Dendritic cell treated with granulocyte-macrophage colony-stimulating factor and Interleukin-4, amounts not matched to agents 40 ng/mL and 50 ng/mL, for 4 days (primary cell): ENCODE results near the gene HOXB5.

Experiments used
- H3K27ac Mint-ChIP-seq: one replicate; pipeline ENCODE4 v1.8.0; 2022; ENCODE audit warnings: mild to moderate bottlenecking, mixed read lengths
- H3K27me3 Mint-ChIP-seq: one replicate; pipeline ENCODE4 v1.8.0; 2022; ENCODE audit warnings: mild to moderate bottlenecking, mixed read lengths
- H3K36me3 Mint-ChIP-seq: one replicate; pipeline ENCODE4 v1.8.0; 2022; ENCODE audit warnings: low read depth, mixed read lengths
- H3K4me1 Mint-ChIP-seq: one replicate; pipeline ENCODE4 v1.8.0; 2022; ENCODE audit warnings: low read depth, mixed read lengths
- H3K4me3 Mint-ChIP-seq: one replicate; pipeline ENCODE4 v1.8.0; 2022; ENCODE audit warnings: mild to moderate bottlenecking, moderate library complexity, mixed read lengths
- H3K9me3 Mint-ChIP-seq: one replicate; pipeline ENCODE4 v1.8.0; 2022; ENCODE audit warnings: mixed read lengths
- intact Hi-C: fragments of 100-400 bp; cut with micrococcal nuclease; formaldehyde crosslinking; loops from one replicate; pipeline ENCODE4 v1.15.0; 2022

The HOXB5 gene

DNA sequence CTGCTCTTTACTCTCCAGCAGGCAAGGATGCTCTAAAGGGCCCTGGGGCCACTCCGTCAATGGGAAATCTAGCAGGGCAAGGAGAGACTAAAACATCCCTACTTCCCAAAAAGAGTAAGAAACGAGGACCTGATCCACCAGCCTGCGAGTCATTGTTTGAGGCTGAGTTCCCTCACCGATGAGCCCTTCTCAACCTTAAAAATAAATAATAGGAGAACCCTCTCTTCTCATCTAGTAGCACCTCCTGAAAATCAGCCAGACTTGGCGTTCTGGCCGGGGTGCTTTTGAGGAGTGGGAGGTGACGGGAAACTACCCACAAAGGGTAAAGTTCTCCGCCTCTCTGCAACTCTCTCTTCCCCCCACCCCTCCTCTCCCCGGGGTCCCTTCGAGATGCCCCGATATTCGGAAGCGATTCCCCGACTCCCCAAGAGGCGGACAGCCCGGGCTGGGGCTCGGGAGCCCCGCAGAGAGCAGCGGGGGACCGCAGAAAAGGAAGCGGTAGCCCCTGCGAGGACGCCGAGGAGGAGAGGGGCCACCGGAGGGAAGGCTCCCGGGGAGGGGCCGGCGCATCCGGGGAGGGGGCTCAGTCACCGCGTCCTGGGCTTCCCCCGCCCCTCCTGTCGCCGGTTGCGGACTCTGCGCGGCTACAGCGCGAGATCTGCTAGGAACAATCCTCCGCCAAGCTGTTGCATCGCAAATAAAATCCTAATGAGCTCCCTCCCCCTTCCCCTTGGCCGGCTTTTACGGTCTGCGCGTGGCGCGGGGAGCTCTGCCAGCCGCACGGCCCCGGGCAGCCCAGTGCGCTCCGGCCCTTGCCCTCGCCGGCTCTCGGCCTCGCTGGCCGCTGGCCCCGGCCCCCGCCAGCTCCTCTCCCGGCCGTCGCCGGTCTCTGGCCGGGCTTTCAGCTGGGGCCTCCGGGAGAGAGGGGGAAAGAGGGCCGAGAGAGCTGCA, 31.2 kb upstream of the HOXB5 start:
- no peaks in the 10 kb centered on the region for H3K36me3 Mint-ChIP-seq
- no peak overlapping the region for H3K4me3 Mint-ChIP-seq
- peaks cover 11% of the 10 kb centered on the region for H3K4me1 Mint-ChIP-seq
- intact Hi-C loops: no loop called here
- no peaks in the 10 kb centered on the region for H3K9me3 Mint-ChIP-seq
- H3K27ac Mint-ChIP-seq: no peak overlapping the region
- peaks cover 98% of the 10 kb centered on the region for H3K27me3 Mint-ChIP-seq

DNA sequence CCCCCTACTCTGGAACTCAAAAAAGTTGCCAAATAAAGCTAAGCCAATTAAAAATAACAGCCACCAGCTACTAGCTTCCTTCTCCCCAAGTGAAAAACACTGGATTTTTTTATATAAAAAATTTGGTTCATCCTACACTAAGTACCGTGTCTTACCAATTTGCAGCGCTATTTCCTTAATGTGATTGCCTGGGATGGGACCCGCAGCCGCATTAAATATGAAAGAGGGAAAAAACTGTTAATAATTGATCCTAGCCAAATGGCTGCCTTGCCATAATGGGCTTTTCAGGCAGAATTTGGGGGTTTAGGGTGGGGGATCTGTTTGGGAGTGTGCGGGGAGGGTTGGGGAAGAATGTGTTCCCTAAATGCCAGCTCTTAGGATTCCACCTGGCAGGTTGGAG, 30.5 kb upstream of the HOXB5 start:
- H3K4me1 Mint-ChIP-seq: peaks cover 11% of the 10 kb centered on the region
- H3K9me3 Mint-ChIP-seq: no peaks in the 10 kb centered on the region
- H3K36me3 Mint-ChIP-seq: no peaks in the 10 kb centered on the region
- H3K4me3 Mint-ChIP-seq: no peak overlapping the region
- H3K27me3 Mint-ChIP-seq: peaks cover 99% of the 10 kb centered on the region
- intact Hi-C loops: no loop called here
- no peak overlapping the region for H3K27ac Mint-ChIP-seq

DNA sequence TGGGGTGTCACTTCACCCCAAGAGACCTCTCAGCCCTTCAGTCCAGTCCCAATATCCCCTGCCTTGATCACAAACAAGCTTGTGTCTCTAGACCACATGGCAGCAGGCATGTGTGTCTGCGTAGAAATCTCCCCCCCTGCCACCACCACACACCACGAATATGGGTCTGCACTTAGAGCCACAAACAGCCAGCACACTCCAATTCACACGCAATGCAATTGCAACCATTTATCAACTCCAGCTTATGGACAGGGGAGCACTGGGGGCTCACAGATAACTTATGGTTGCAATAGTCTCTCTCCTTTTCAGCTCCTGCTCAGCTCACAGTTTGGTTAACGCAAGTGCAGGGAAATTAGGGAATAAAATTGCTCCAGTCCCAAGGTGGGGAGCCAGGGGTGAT, 30.0 kb upstream of the HOXB5 start:
- H3K27ac Mint-ChIP-seq: no peak overlapping the region
- no peaks in the 10 kb centered on the region for H3K9me3 Mint-ChIP-seq
- peaks cover 7% of the 10 kb centered on the region for H3K4me1 Mint-ChIP-seq
- H3K36me3 Mint-ChIP-seq: no peaks in the 10 kb centered on the region
- peaks cover 99% of the 10 kb centered on the region for H3K27me3 Mint-ChIP-seq
- no peak overlapping the region for H3K4me3 Mint-ChIP-seq
- intact Hi-C loops: no loop called here

DNA sequence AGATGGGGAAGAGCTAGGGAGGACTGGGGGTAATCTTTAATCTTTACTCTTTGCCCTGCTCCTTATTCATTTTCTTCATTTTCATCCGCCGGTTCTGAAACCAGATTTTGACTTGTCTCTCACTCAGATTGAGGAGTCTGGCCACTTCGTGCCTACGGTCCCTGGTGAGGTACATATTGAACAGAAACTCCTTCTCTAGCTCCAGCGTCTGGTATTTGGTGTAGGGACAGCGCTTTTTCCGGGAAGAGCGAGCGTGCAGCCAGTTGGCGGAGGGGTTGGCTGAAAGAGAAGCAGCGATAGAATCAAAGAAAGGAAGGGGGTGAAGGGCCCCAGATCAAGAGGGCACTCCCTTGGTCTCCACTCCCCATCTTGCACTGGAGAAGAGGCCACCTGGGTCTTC, 29.3 kb upstream of the HOXB5 start:
- Mint-ChIP-seq H3K27ac (no peak overlapping the region), H3K4me1 (peaks cover 7% of the 10 kb centered on the region), H3K36me3 (no peaks in the 10 kb centered on the region), H3K27me3 (peaks cover 99% of the 10 kb centered on the region), H3K4me3 (no peak overlapping the region), H3K9me3 (no peaks in the 10 kb centered on the region)
- intact Hi-C loops: no loop called here

DNA sequence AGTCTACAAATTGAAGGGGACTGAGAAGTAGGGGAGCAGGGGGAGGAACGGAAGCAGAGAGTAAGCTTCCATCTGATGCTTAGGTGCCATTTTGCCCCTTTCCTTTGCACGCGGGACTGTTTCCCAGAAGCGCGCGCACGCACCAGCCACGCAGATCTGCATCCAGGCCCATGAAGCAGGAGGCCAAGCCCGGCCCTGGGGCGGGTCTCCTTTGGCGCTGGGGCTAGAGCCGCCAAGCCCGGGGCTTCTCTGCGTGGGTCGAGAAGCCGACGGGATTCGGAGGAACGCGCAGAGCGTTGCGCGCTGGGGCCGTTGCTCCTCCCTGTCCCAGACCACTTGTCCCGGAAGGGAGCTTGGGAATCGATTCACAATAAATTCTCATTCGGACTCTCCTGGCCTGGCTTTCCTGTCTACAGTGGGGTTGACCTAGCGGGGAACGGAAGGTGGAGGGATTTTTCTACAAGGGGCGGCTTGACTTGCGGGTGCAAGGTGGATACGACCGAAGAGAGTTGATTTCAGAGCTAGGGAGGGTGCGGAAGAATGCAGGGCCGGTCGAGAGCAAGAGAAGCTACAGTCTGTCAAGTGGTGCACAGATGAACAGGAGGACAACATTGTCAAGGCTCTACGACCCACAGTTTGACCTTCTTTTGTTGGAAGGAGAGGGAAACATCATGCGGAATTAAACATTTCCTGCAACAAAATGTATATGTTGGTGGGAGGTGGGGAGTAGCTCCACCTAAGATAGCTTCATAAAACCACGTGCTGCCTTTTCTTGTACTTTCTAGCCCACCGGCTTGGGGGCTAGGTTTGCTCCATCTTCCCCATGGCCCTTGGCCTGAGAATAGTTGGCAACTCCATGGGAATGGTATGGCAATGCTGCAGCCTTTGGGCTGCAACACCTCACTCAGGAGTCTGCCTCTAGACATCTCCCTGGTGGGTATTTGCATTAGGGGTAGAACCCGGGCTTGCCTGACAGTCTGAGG, 28.1 kb upstream of the HOXB5 start:
- Mint-ChIP-seq H3K36me3 (no peaks in the 10 kb centered on the region), H3K4me3 (no peak overlapping the region), H3K4me1 (peaks cover 7% of the 10 kb centered on the region), H3K9me3 (no peaks in the 10 kb centered on the region), H3K27me3 (peaks cover 99% of the 10 kb centered on the region), H3K27ac (no peak overlapping the region)
- intact Hi-C loops: no loop called here

DNA sequence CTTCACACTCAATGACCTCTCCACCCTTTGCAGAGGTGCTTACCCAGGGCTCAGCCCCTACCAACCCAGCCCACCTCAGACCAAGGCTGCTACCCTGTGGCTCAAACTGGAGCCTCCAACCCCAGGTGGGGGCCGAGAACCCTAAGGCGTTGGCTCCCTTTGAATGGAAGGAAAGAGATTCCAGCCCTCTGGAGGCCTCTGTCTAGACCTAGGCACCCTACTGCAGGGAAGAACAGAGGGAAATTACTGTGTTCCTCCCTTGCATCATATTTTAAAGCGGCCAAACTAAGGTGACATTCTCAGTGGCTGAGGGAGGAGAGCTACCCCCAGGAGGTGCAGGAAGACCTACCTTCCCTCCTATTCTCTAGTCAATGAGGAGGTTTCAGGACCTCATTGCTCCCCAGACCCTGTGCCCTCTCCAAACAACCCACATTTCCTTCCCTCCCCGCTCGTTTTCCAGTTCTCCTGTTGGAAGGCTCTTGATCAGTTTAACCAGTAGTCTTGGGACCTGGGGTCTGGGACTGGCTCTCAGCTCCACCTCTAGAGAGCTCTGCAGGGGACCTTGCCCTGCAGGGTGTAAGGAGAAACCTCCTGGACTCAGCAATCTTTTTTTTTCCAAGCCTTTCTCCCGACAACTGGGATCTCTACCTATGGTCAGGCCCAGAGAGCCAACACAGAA, 27.0 kb upstream of the HOXB5 start:
- H3K9me3 Mint-ChIP-seq: no peaks in the 10 kb centered on the region
- no peak overlapping the region for H3K27ac Mint-ChIP-seq
- H3K4me3 Mint-ChIP-seq: no peak overlapping the region
- H3K4me1 Mint-ChIP-seq: peaks cover 4% of the 10 kb centered on the region
- H3K27me3 Mint-ChIP-seq: peaks cover 100% of the 10 kb centered on the region
- intact Hi-C loops: no loop called here
- no peaks in the 10 kb centered on the region for H3K36me3 Mint-ChIP-seq

DNA sequence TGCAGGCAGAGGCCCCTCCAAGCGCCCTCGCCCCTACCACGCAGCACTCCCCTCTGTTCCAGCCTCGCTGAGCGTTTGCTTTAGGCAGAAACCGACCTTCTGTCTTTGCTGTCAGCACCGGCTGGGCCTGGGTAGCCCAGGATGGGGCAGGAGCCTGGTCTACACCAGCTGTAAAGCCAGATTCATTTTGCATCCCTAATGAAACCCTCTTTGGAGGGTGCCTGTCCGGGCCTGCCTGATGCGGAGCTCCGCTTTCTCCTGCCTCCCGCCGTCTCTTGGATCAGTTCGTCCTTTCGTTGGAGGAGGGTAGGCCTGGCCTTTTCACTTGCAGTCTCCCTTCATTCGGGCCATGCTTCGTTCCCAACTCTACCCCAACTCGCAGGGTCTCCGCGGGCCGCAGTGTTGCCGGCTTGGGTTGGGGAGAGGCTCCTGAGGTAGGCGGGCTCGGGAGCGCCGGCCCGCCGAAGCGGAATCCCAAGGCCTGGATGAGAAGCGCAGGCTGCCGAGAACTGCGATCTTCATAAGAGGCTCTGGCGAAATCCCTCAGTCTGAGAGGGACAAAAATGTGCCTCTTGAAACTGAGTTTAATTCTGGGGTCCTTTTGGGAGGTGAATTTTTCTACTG, 26.4 kb upstream of the HOXB5 start:
- no peak overlapping the region for H3K4me3 Mint-ChIP-seq
- no peaks in the 10 kb centered on the region for H3K9me3 Mint-ChIP-seq
- H3K27me3 Mint-ChIP-seq: peaks cover 100% of the 10 kb centered on the region
- peaks cover 3% of the 10 kb centered on the region for H3K4me1 Mint-ChIP-seq
- no peak overlapping the region for H3K27ac Mint-ChIP-seq
- intact Hi-C loops: loop anchor here (2.0 to 10.0 kb wide), 2 partner anchors 313 to 595 kb away; no protein-coding TSS in a partner anchor
- H3K36me3 Mint-ChIP-seq: no peaks in the 10 kb centered on the region

DNA sequence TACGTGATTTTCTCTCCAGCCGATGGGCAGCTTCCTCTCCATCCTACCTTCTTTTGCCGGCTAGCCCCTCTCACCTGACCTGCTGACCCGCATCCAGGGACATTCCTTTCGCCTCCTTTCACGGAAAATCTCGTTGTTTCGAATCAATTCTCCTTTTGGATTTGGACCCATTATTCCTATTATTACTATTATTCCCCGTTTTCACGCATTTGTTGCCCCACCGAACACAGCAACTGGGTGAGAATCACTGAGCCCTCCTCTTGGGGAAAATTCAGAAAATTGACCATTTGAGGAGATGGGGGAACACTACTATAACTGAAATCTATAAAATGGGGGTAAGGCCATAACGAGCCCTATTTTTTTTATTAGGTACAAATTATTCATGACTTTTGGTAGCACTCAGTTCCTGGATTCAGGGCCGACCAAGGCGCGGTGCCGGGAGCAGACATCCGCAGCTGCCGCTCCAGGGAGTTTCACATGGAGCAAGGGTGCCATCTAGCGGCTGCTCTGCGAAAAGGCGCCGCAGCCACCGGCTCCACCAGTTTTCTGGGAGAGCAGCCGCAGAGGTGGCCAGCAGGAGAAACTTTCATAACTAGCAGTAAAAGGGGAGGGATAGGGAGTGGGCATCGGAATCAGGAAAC, 24.8 kb upstream of the HOXB5 start:
- Mint-ChIP-seq H3K27me3 (peaks cover 99% of the 10 kb centered on the region), H3K27ac (no peak overlapping the region), H3K4me3 (no peak overlapping the region), H3K9me3 (no peaks in the 10 kb centered on the region), H3K4me1 (peaks cover 16% of the 10 kb centered on the region), H3K36me3 (no peaks in the 10 kb centered on the region)
- intact Hi-C loops: loop anchor here (1.0 to 10.0 kb wide), 3 partner anchors 282 to 594 kb away; no protein-coding TSS in a partner anchor

DNA sequence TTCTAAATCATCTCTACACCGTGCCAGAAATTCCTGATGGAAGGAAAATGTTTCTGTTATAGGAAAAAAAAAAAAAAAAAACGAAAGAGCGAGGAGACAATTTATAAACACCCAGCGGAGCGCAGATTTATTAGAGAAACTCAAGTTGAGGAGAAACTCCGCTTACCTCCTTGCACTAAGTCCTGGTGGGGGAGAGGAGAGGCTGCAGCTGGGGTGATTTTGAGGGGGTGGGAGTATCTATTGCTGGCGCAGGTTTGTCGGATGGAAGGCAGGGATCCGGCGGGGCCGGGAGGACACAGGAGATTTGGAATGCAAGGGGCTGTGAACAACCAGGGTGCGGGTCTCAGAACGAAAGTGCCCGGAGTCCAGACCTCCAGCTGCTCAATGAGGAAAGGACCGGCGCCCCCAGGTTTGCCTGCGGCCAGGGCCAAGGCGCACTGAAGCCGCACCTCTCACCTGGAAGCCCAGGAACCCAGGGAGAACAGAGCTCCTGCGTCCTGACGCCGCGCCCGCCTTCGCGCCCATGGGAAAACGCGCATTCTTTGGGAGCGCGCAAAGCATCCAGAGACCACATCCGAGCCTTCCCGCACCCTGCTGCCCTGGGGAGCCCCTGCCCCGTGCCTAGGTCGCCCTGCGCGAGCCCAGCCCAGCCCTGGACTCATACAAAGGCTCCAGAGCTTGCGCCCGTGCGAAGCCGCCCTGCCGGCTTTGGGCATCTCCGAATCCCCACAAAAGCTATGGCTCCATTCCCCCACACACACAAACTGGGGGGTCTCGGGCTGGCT, 24.1 kb upstream of the HOXB5 start:
- H3K4me3 Mint-ChIP-seq: no peak overlapping the region
- H3K27ac Mint-ChIP-seq: no peak overlapping the region
- H3K27me3 Mint-ChIP-seq: peaks cover 97% of the 10 kb centered on the region
- H3K9me3 Mint-ChIP-seq: no peaks in the 10 kb centered on the region
- peaks cover 23% of the 10 kb centered on the region for H3K4me1 Mint-ChIP-seq
- H3K36me3 Mint-ChIP-seq: no peaks in the 10 kb centered on the region
- intact Hi-C loops: loop anchor here (1.0 to 10.0 kb wide), 3 partner anchors 281 to 593 kb away; no protein-coding TSS in a partner anchor

DNA sequence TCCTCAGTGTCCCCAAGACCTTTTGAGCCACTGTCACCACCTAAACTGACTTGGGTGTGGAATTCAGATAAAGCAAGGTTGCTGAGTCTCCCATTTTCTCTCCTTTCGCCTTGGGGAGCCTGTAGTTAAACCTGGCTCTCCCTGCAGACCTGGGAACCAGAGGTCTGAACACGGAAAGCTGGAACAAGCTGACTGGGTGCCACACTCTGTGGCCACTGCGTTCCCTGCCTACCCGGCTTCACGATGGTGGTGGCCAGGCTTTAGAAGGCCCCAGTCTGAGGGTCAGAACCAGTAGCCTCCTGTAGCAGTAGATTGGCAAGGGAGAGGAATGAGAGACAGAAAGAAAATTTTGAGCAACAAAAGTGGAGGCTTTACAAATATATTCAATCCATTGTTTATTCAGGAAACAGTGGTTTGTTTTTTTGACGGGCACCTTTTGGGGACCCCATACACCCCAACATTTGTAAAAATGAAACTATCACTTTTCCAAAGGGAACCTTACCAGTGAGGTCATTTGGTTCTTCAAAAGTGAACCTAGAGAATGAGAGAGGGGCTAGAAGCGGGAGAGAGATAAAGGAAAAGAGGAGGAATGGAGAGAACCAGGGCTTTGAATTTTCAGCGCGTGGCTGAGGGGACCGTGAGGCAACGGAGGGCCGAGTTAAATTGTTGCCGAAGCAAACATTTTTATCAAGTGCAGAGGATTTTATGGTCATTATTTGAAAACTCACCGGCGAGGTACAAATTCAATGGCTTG, 23.3 kb upstream of the HOXB5 start:
- H3K27ac Mint-ChIP-seq: no peak overlapping the region
- H3K36me3 Mint-ChIP-seq: no peaks in the 10 kb centered on the region
- no peaks in the 10 kb centered on the region for H3K9me3 Mint-ChIP-seq
- intact Hi-C loops: loop anchor here (10.0 kb wide), 1 partner anchor 592 kb away; no protein-coding TSS in a partner anchor
- peaks cover 97% of the 10 kb centered on the region for H3K27me3 Mint-ChIP-seq
- H3K4me3 Mint-ChIP-seq: no peak overlapping the region
- H3K4me1 Mint-ChIP-seq: peaks cover 31% of the 10 kb centered on the region

DNA sequence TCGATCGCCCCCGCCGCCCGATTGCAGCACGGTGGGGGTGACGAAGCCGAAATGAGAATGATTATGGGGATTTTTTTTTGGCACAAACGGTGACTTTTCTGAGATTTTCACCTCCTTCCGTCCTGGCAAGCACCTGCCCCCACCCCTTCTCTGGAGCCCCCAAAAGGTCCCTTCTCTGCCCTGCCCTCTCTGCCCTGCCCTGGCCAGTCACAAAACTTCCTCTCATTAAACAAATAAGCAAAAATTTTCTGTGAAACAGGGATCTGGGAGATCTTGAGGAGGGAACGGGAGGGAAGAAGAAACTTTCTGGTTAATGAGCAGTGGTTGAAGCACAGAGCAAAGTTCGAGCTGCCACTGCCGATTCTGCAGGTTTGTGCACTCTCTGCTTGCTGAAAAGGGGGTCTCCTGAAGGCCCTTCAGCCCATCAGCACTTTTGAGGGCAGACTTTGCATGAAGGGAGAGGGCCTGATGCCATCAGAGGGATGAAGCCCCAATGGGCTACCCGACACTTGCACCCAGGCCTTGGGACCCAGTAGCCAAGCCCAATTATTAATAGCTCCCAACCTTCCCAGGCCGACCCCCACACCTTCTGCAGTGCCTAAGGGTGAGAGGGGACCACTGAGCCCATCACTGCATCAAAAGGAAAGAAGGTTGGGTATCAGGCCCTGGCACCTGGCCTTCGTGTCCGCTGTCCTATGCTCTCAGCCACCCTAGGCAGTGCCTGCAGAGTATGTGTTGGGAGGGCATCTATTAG, 22.6 kb upstream of the HOXB5 start:
- no peak overlapping the region for H3K4me3 Mint-ChIP-seq
- no peaks in the 10 kb centered on the region for H3K36me3 Mint-ChIP-seq
- peaks cover 38% of the 10 kb centered on the region for H3K4me1 Mint-ChIP-seq
- intact Hi-C loops: loop anchor here (10.0 kb wide), 1 partner anchor 591 kb away; no protein-coding TSS in a partner anchor
- peaks cover 97% of the 10 kb centered on the region for H3K27me3 Mint-ChIP-seq
- no peak overlapping the region for H3K27ac Mint-ChIP-seq
- H3K9me3 Mint-ChIP-seq: no peaks in the 10 kb centered on the region
